ACC112 (cell line): ENCODE data around the gene POLR2F.

Experiments
- H2AFZ ChIP-seq: fragments of 200-600 bp; sonication (generic); one replicate; pipeline ENCODE4 v1.6.0; 2017; ENCODE audit warnings: antibody characterized with exemption, low read length; ENCODE audit not compliant: unreplicated experiment
- H3K27ac ChIP-seq: fragments of 200-600 bp; sonication (generic); 2 replicates; pipeline ENCODE4 v1.5.1; 2014; ENCODE audit warnings: low read depth, mild to moderate bottlenecking, antibody characterized with exemption, low read length, moderate library complexity
- H3K27me3 ChIP-seq: fragments of 200-600 bp; sonication (generic); 2 replicates; pipeline ENCODE4 v1.6.1; 2014; ENCODE audit warnings: mild to moderate bottlenecking, antibody characterized with exemption, low read length, moderate library complexity, mixed read lengths; ENCODE audit not compliant: insufficient read depth
- H3K36me3 ChIP-seq: fragments of 200-600 bp; sonication (generic); 2 replicates; pipeline ENCODE4 v1.6.1; 2016; ENCODE audit warnings: mild to moderate bottlenecking, antibody characterized with exemption, low read length, moderate library complexity, mixed read lengths; ENCODE audit not compliant: insufficient read depth
- H3K4me1 ChIP-seq: fragments of 200-600 bp; sonication (generic); one replicate; pipeline ENCODE4 v1.6.1; 2016; ENCODE audit warnings: low read length, mixed read lengths; ENCODE audit not compliant: insufficient read depth, unreplicated experiment, control insufficient read depth
- H3K4me3 ChIP-seq: fragments of 200-600 bp; sonication (generic); 2 replicates; pipeline ENCODE4 v1.5.1; 2014; ENCODE audit warnings: mild to moderate bottlenecking, low read depth, low read length
- H3K79me2 ChIP-seq: fragments of 200-600 bp; sonication (generic); one replicate; pipeline ENCODE4 v1.6.0; 2016; ENCODE audit warnings: low read length; ENCODE audit not compliant: control insufficient read depth, unreplicated experiment, insufficient read depth

Gene POLR2F

GRCh38 chr22:37982938-37983859 lies 29.7 kb downstream of the POLR2F start:
- Histone ChIP-seq H3K36me3 (no peaks in the 10 kb centered on the region), H3K4me3 (no peak overlapping the region), H3K79me2 (no peaks in the 10 kb centered on the region), H3K27ac (no peak overlapping the region), H2AFZ (no peak overlapping the region), H3K4me1 (no peaks in the 10 kb centered on the region), H3K27me3 (no peaks in the 10 kb centered on the region)

DNA sequence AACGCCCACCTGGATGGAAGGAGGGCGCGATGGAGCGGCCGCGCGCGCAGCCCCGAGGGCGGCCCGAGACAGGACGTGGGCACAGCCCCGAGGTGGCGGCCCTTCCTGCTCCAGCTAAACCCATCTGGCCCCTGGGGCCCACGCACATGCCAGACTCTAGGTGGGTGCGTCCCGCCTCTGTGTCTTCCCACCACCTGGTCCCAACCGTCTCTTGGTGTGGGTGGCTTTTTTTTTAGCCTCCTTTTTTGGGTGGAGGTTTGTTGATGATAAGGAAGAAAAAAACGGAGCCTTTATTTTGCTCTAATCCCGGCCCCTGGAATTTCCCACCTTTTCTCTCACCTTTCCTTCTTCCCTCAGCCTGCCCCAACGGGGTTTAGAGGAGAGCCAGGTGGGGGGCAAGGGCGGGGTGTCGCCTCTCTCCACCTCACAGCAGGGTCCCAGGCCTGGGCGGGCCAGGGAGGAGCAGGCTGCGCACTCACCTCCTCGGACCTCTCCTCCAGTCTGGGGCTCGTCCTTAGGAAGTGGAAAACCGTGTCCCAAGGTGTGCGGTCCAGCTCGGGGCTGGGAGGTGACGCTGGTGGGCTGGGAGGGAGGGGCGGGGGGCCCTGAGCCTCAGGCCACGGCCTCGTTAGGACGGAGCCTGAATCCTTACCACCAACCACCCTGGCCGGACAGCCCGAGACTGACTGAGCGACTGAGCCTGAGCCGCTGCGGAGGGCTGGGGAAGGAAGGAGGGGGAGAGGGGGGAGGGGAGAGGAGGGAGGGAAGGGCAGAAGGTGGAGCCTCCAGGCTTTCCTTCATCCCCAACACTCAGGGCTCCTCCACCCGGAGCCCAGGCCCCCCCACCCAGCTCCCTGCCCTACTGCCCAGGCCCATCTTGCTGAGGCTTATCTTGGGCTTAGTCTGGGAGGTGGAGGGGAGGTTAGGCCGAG lies 30.6 kb downstream of the POLR2F start, which contains the start of gene SOX10:
Gene SOX10 (minus strand): TSS at position 696 of the 932 bp plus-strand sequence. CDS start 771 bp downstream, outside the sequence.
- no peaks in the 10 kb centered on the region for H3K36me3 ChIP-seq
- H3K27ac ChIP-seq, result no peak within 1 kb of the TSS
- H3K4me3 ChIP-seq, result no peak within 1 kb of the TSS
- no peak within 1 kb of the TSS for H2AFZ ChIP-seq
- H3K27me3 ChIP-seq, result no peaks in the 10 kb centered on the region
- no peaks in the 10 kb centered on the region for H3K4me1 ChIP-seq
- no peaks in the 10 kb centered on the region for H3K79me2 ChIP-seq

GRCh38 chr22:37985050-37985585 lies 31.6 kb downstream of the POLR2F start:
- Histone ChIP-seq H3K4me3 (no peak overlapping the region), H3K36me3 (no peaks in the 10 kb centered on the region), H3K4me1 (no peaks in the 10 kb centered on the region), H3K27me3 (no peaks in the 10 kb centered on the region), H2AFZ (no peak overlapping the region), H3K27ac (no peak overlapping the region), H3K79me2 (no peaks in the 10 kb centered on the region)

DNA sequence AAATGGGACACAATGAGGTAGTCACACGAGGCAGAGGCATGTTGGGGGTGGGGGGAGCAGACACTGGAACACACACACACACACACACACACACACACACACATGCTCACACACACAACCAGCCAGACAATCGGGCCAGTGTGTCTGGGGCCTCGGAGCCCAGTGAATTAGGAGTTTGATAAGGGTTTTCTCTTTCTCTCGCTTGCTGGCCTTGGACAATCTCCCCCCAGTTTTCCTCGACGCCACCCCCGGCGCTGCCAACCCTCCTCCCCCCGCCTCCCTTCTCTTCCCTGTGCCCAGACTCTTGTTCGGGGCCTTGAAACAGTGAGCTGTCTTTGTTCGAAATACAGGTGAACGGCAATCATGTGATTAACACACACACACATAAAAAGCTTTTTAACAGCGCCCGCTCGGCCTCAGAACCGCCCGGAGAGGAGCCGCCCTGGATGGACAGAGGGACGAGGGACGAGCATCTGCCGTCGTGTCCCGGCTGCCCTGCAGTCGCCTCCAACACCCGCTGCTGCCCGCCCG lies 32.3 kb downstream of the POLR2F start:
- Histone ChIP-seq H3K79me2 (no peaks in the 10 kb centered on the region), H3K4me3 (no peak overlapping the region), H3K27ac (no peak overlapping the region), H3K27me3 (no peaks in the 10 kb centered on the region), H3K4me1 (no peaks in the 10 kb centered on the region), H2AFZ (no peak overlapping the region), H3K36me3 (no peaks in the 10 kb centered on the region)

DNA sequence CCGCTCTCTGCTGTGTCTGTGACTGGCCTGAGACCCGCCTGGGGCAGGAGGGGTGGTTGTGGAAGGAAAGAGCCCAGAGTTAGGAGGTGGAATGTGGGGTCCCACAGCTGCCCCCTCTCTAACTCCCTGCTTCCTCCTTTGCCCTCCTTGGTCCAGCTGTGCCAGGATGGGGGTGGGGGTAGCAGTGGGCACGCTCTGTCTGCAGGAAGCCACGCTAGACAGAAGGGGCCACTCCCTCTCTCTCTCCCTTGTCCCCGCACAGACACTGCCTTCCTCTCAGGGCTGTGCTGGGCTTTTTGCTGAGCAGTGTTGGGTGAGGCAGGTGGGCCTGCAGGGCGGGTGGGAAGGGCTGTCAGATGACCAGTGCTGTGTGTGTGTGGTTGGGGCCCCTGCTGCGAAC lies 32.9 kb downstream of the POLR2F start:
- H3K4me3 ChIP-seq, result no peak overlapping the region
- H2AFZ ChIP-seq, result no peak overlapping the region
- no peak overlapping the region for H3K27ac ChIP-seq
- no peaks in the 10 kb centered on the region for H3K36me3 ChIP-seq
- H3K79me2 ChIP-seq, result no peaks in the 10 kb centered on the region
- H3K27me3 ChIP-seq, result no peaks in the 10 kb centered on the region
- no peaks in the 10 kb centered on the region for H3K4me1 ChIP-seq

DNA sequence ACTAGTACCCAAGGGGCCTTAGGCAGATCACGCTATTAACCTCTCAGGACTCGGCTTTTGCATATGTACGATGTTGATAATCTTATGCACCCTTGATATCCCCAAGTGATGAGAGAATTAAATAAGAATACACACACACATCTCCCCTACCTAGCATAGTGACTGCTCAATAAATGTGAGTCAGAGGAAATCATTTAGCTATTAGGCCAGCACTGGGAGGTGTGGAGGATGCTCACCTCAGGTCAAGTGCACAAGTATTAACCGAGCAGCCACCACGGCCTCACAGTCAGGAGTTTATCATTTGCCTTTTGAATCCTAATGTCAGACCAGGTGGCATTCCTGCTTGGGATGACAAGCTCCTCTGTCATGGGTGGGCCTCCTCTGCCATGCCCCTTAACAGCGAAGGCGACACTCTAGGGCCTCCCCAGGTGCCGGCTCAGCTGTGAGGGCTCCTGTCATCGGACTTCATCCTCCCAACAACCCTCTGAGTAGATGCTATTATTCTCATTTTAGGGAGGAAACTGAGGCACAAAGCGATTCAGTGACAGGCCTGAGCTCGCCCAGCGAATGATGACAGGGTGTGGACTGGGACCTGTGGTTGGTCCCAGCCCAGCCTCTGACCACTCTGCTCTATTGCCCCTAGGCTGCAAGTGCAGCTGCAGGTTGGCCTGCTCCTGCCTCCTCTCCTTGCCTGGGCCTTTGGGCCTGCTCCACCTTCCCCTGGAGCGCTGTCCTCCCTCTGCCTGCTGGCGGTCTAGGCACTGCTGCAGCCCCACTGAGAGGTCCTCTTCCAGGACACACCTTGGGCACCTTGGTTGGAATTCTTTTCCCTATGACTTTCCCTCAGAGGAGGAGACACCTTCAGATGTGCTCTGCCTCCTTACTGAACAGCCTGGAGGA lies 35.9 kb downstream of the POLR2F start:
- Histone ChIP-seq H3K27ac (no peak overlapping the region), H3K4me1 (no peaks in the 10 kb centered on the region), H3K36me3 (no peaks in the 10 kb centered on the region), H2AFZ (no peak overlapping the region), H3K27me3 (no peaks in the 10 kb centered on the region), H3K79me2 (no peaks in the 10 kb centered on the region), H3K4me3 (no peak overlapping the region)

GRCh38 chr22:37990301-37990700 lies 36.8 kb downstream of the POLR2F start:
- Histone ChIP-seq H3K79me2 (no peaks in the 10 kb centered on the region), H3K4me3 (no peak overlapping the region), H3K27ac (no peak overlapping the region), H2AFZ (no peak overlapping the region), H3K27me3 (no peaks in the 10 kb centered on the region), H3K4me1 (no peaks in the 10 kb centered on the region), H3K36me3 (no peaks in the 10 kb centered on the region)

- Histone ChIP-seq H3K36me3 (no peaks in the 10 kb centered on the region), H3K4me1 (no peaks in the 10 kb centered on the region), H3K4me3 (no peak overlapping the region), H3K79me2 (no peaks in the 10 kb centered on the region), H3K27ac (no peak overlapping the region), H3K27me3 (no peaks in the 10 kb centered on the region), H2AFZ (no peak overlapping the region)
Observed at GRCh38 chr22:37990862-37991261, 37.4 kb downstream of the POLR2F start.

DNA sequence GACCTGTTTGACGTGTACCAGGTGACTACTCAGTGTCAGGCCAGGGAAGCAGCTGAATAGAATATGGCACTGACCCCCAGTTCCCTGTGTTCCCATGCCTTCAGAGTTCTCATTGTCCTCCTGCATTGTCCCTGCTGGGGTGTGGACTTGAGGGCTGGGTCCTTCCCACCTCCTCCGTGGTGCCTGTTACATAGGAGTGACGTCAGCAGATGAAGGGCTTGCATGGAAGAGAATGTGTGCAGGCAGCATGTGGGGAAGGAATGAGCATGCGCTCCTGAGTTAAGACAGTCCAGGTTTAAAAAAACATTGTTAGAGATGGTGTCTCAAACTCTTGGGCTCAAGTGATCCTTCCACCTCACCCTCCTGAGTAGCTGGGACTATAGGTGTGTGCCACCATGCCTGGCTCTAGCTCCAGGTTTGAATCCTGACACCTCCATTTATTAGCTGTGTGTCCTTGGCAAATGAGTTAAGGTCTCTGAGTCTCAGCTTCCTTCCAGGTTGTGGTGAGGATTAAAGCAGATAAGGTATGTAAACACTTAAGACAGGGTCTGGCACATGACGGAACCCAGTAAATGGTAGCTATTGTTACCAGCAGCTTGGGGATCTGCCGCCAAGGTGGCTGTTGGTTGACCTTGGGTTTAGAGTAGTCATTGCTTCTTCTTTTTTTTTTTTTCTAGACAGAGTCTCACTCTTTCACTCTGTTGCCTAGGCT lies 38.4 kb downstream of the POLR2F start:
- H3K27me3 ChIP-seq, result no peaks in the 10 kb centered on the region
- H3K27ac ChIP-seq, result no peak overlapping the region
- H3K36me3 ChIP-seq, result no peaks in the 10 kb centered on the region
- H3K4me1 ChIP-seq, result no peaks in the 10 kb centered on the region
- H3K4me3 ChIP-seq, result no peak overlapping the region
- no peaks in the 10 kb centered on the region for H3K79me2 ChIP-seq
- H2AFZ ChIP-seq, result no peak overlapping the region
